GM13977 (cell line): Measurements from ENCODE around the gene TTLL10.

ENCODE experiments used
- DNase-seq: peaks from one replicate; pipeline ENCODE4 v3.0.0; 2012; ENCODE audit warnings: low spot score
- in situ Hi-C: fragments of 300-500 bp; cut with MboI; formaldehyde crosslinking; loops from one replicate; pipeline ENCODE4 v1.12.0; 2022; ENCODE audit warnings: low sequenced_read_pairs, low pct_unique_long_range_greater_than_20kb, mixed read lengths, inconsistent platforms; ENCODE audit not compliant: unreplicated experiment
- TF ChIP-seq, protein P1 (sequence below): IDR thresholded peaks from 2 replicates; pipeline ENCODE4 v1.5.1; 2012; ENCODE audit warnings: mild to moderate bottlenecking, control low read depth; ENCODE audit not compliant: insufficient read depth; ENCODE audit errors: extremely low read depth, missing control alignments

TTLL10 gene

DNA sequence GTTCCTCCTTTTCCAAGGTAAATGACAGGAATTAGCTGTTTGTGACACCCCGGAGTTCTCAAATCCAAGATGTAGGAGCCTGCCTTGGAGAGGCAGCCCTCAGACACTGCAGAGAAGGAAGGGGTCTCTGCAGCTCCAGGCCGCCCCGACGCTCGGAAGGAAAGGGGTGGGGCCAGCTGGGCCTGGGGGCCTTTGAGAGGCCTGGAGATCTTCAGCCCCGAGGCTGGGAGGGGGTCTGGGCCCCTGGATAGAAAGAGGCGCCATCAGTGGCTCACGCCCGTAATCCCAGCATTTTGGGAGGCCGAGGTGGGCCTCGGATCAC lies 33.9 kb downstream of the TTLL10 start:
- no peak for DNase-seq
- TF ChIP-seq, protein P1, sequence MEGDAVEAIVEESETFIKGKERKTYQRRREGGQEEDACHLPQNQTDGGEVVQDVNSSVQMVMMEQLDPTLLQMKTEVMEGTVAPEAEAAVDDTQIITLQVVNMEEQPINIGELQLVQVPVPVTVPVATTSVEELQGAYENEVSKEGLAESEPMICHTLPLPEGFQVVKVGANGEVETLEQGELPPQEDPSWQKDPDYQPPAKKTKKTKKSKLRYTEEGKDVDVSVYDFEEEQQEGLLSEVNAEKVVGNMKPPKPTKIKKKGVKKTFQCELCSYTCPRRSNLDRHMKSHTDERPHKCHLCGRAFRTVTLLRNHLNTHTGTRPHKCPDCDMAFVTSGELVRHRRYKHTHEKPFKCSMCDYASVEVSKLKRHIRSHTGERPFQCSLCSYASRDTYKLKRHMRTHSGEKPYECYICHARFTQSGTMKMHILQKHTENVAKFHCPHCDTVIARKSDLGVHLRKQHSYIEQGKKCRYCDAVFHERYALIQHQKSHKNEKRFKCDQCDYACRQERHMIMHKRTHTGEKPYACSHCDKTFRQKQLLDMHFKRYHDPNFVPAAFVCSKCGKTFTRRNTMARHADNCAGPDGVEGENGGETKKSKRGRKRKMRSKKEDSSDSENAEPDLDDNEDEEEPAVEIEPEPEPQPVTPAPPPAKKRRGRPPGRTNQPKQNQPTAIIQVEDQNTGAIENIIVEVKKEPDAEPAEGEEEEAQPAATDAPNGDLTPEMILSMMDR: no peak
- in situ Hi-C loops: no loop called here

DNA sequence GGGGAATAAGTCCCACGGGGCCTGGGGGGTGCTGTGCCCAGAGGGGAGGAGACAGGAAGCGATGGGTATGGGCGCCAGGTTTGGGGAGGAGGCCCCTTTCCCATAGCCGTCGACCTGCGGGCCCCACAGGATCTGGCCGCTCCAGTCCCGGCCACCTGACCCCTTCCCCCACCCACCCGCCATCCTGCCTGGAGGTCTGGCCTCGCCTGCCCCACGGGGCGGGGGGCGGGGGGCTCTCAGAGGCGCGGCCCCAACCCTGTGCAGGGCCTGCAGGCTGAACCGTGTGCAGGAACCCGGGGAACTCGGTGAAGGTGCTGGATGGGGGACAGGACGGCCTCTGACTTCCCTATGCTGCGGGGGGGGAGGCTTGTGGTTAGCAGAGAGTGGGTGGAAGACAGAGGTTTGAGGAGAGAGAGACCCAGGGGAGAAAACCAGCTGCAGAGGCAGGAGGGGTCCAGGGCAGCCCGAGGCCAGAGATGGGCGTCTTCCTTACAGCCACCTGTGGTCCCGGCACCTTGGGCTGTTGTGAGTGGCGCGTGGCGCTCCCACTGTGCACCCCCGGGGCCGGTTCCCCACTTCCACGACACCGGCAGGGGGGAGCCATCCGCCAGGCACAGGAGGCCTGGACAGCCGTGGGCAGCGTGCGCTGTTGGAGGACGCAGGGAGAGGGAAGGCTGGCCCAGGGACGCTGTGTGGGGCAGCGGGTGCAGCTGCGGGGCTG lies 35.2 kb downstream of the TTLL10 start:
- in situ Hi-C loops: no loop called here
- TF ChIP-seq, protein P1: no peak
- DNase-seq: peak; percentile 75

DNA sequence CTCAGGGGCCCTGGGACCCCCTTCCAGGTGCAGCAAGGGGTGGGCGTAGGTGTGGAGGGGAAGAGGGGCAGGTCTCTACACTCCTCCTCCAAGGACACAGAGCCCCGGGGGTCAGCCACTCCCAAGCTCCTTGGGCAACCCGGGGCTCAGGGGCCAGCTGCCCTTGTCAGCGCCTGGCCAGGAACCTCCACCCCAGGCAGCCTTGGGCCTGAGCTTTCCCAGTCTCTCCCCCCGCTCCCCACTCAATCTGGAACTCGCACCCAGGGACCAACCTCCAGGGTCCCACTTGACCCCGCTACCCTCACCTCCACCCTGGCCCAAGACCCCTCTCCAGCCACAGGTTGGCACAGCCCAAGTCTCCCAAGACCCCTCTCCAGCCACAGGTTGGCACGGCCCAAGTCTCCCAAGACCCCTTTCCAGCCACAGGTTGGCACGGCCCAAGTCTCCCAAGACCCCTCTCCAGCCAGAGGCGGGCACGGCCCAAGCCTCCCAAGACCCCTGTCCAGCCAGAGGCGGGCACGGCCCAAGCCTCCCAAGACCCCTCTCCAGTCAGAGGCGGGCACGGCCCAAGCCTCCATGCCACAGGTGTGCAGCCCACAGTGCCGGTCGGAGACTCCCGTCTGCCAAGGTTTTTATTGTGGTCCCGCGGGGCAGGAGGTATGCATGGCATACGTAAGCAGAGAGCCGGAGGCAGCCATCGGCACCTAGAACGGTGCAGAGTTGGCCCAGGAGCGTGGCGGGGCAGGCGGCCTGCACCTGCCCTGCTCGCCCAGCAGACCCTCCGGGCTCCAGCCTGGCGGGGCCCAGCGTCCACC lies 37.3 kb downstream of the TTLL10 start:
- in situ Hi-C loops: no loop called here
- TF ChIP-seq, protein P1: no peak
- DNase-seq: no peak

DNA sequence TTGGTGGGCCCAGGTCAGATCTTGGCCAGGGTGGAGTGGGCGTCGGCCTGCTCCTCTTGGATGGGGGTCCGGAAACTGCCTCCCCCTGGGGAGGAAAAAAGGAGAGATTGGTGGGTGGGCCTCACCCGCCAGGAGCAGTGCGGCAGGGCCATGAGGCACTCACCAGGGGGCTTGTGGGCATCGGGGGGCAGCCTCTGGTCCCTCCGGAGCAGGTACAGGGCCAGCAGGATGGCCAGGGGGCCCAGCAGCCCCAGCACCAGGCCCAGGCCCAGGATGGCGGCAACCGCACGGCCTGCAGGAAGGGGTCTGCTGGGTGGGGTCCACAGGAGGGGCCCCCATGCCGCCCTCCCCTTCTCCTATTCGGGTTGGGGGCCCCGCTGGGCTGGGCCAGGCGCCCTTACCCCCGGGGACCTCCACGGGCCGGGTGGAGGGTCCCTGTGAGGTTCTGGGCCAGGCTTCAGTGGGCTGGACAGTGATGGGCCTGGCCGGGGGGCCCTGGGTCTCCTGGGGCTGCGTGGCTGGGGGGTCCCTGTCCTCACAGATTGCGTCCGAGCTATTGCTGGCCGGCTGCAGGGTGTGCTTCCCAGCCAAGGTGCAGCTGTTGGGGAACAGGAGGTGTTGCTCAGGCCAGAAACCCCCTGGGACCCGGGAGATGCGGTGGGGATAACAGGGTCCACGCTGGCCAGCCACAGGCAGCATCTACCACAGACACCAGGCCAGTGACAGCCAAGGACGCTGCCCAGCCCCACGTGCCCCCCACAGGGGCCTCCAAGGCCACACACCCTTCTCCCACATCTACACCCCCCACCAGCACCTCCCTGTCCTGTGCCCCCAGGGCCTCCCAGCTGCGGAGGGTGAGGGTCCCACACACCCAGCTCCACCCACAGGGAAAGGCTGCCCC lies 38.1 kb downstream of the TTLL10 start:
- DNase-seq: no peak
- TF ChIP-seq, protein P1: no peak
- in situ Hi-C loops: no loop called here

DNA sequence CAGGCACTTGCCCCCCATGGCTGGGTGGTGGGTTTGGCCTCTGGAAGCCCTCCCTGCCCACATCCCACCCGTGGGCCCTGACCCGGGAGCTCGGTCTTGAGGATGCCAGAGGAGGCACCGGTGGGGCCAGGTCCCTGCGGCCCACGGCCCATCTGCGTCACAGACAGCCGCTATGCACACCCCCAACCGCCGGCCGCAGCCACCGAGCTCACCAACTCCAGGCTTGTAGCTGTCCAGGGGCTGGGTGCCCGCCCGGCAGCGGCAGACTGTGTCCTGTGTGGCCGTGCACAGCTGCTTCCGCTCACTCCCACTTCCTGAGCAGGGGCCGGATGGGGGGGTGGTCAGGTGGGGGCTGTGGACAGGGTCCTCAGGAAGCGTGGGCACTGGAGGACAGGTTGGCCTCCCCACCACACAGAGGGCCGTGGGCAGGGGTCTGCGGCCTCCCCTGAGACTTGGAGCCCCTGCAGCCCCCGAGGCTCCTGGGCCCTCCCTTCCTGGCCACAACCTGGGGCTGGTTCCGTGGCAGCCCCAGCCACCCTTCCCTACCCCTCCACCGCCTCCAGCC lies 39.2 kb downstream of the TTLL10 start:
- TF ChIP-seq, protein P1: no peak
- DNase-seq: peak; percentile 84
- in situ Hi-C loops: no loop called here

DNA sequence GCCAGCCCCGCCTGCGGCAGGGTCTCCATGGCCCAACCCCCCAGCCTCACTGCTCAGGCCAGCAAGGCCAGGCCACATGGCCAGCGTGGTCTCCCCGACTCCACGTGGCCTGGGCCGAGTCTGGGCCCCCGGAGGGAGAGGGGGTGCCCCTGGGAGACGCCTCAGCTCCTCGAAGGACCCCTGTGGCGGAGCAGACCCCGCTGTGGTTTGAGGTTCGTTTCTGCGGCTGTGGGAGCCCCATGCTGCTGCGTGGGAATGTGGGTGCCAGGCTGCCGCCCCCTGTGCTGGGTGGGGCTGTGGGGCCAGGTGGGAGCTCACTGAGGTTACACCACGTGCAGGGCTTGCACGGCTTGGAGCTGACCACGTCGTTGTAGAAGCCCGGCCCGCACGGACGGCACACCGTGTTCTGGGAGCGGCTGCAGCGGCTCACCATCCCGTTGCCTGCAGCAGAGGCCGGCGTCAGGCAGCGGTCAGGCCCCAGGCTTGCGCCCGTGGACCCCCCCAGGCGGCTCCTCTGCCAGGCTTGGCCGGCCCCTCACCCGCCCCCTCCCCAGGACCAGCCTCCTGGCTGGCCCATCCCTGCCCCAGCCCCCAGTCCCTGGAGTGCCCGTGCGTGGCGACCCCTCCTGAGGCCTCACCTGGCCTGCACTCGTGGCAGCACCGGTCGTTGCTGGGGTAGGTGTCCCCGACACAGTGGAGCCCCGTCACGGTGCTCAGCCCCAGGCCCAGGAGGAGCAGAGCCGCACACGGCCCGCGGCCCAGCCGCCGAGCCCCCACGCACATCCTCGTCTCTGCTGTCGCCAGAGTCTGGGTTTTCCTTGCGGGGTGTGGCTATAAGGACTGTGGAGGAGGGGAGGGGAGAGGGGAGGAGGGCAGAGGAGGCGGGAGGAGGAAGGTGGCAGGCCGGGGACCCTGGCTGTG lies 39.9 kb downstream of the TTLL10 start, which contains the start of gene TNFRSF4:
TSS of gene TNFRSF4 (minus strand) at position 809 of the 921 bp plus-strand sequence. CDS start at position 783, 26 bp downstream.
- DNase-seq: no peak
- TF ChIP-seq, protein P1: no peak
- in situ Hi-C loops: no loop called here
